CMK (cell line): Measurements from ENCODE around the gene KNDC1.

Source experiments
- DNase-seq: peaks from one replicate; pipeline ENCODE4 v3.0.0-alpha.2; 2010; ENCODE audit warnings: low read depth

The KNDC1 gene

GRCh38 chr10:133191651-133192050 is 31.6 kb downstream of the KNDC1 start:
- DNase-seq = no peak

- DNase-seq = no peak
These were observed 34.1 kb downstream of the KNDC1 start for GRCh38 chr10:133194151-133194550.

GRCh38 chr10:133195096-133195495 is 35.1 kb downstream of the KNDC1 start:
- no peak for DNase-seq

GRCh38 chr10:133195611-133196010 is 35.6 kb downstream of the KNDC1 start:
- DNase-seq = no peak

GRCh38 chr10:133196221-133196915 is 36.3 kb downstream of the KNDC1 start:
- DNase-seq = no peak

GRCh38 chr10:133196936-133197758 is 37.1 kb downstream of the KNDC1 start:
- no peak for DNase-seq

- no peak for DNase-seq
These were observed 37.8 kb downstream of the KNDC1 start for GRCh38 chr10:133197786-133198185.

GRCh38 chr10:133198206-133198605 is 38.2 kb downstream of the KNDC1 start:
- DNase-seq = no peak

GRCh38 chr10:133198621-133199487 is 38.8 kb downstream of the KNDC1 start:
- no peak for DNase-seq

GRCh38 chr10:133199488-133199885 is 39.5 kb downstream of the KNDC1 start:
- DNase-seq = no peak

- no peak for DNase-seq
These were observed 40.1 kb downstream of the KNDC1 start for GRCh38 chr10:133199992-133200611.

GRCh38 chr10:133200621-133201031 is 40.6 kb downstream of the KNDC1 start:
- DNase-seq = no peak

- DNase-seq = no peak
These were observed 41.3 kb downstream of the KNDC1 start for GRCh38 chr10:133201151-133201947.

- no peak for DNase-seq
These were observed 42.1 kb downstream of the KNDC1 start for GRCh38 chr10:133201948-133202725.

GRCh38 chr10:133202778-133203651 is 43.0 kb downstream of the KNDC1 start:
- DNase-seq = no peak

GRCh38 chr10:133203652-133204195 is 43.7 kb downstream of the KNDC1 start:
- no peak for DNase-seq

- DNase-seq = no peak
These were observed 44.4 kb downstream of the KNDC1 start for GRCh38 chr10:133204226-133205015.

GRCh38 chr10:133205146-133205545 is 45.1 kb downstream of the KNDC1 start:
- no peak for DNase-seq
